Smooth muscle cell (in vitro differentiated cells): ENCODE results near the gene RNF4. TPM values are rescaled to one million over a fixed set of nuclear protein-coding genes. Genes with fewer than 3 reads are reported as not detected.

Source experiments
- DNase-seq: peaks from one replicate; lab custom pipeline; 2025; ENCODE audit not compliant: unreplicated experiment; lab: John Stamatoyannopoulos, UW
- H2AFZ ChIP-seq: fragments of 200-600 bp; sonication (generic); 2 replicates; pipeline ENCODE4 v1.6.0; 2016; ENCODE audit warnings: antibody characterized with exemption, low read depth, mild to moderate bottlenecking
- H3F3A ChIP-seq: fragments of 200-600 bp; sonication (generic); 2 replicates; pipeline ENCODE4 v1.6.0; 2017; ENCODE audit warnings: antibody characterized with exemption, low read depth
- H3K27ac ChIP-seq: fragments of 200-600 bp; sonication (generic); 2 replicates; pipeline ENCODE4 v1.5.1; 2016; ENCODE audit warnings: low read depth, mild to moderate bottlenecking
- H3K27me3 ChIP-seq: fragments of 200-600 bp; sonication (generic); 2 replicates; pipeline ENCODE4 v1.6.1; 2016; ENCODE audit warnings: low read depth, mild to moderate bottlenecking
- H3K36me3 ChIP-seq: fragments of 200-600 bp; sonication (generic); 2 replicates; pipeline ENCODE4 v1.5.1; 2016; ENCODE audit warnings: low read depth
- H3K4me1 ChIP-seq: fragments of 200-600 bp; sonication (generic); 2 replicates; pipeline ENCODE4 v1.5.1; 2016; ENCODE audit warnings: low read depth
- H3K4me2 ChIP-seq: fragments of 200-600 bp; sonication (generic); 2 replicates; pipeline ENCODE4 v1.6.0; 2016; ENCODE audit warnings: mild to moderate bottlenecking
- H3K4me3 ChIP-seq: fragments of 200-600 bp; sonication (generic); 2 replicates; pipeline ENCODE4 v1.5.1; 2016; ENCODE audit warnings: mild to moderate bottlenecking
- H3K79me2 ChIP-seq: fragments of 200-600 bp; sonication (generic); 2 replicates; pipeline ENCODE4 v1.6.0; 2016; ENCODE audit warnings: low read depth, mild to moderate bottlenecking
- H3K9ac ChIP-seq: fragments of 200-600 bp; sonication (generic); 2 replicates; pipeline ENCODE4 v1.6.0; 2016; ENCODE audit warnings: low read depth
- H3K9me3 ChIP-seq: fragments of 200-600 bp; sonication (generic); replicated peaks from 2 replicates; pipeline ENCODE4 v1.5.1; 2016; ENCODE audit warnings: low read depth
- H4K20me1 ChIP-seq: fragments of 200-600 bp; sonication (generic); 2 replicates; pipeline ENCODE4 v1.6.0; 2016; ENCODE audit warnings: low read depth
- WGBS: methylation state at CpG from one replicate; pipeline ENCODE4 v1.1.7; 2016; ENCODE audit warnings: low lambda C conversion rate; 5-methylcytosine and 5-hydroxymethylcytosine counted together
- polyA plus RNA-seq: library from polyadenylated mRNA; unstranded; fragments of >200 nt; fragmentation: Nextera tagmentation; extraction: Ambion mirVana; gene quantifications from 2 replicates; pipeline ENCODE4 v1.2.1, GENCODE V29; 2016
- total RNA-seq: library from RNA; depleted of rRNA; stranded (reverse); fragments of >200 nt; gene quantifications from 2 replicates; pipeline ENCODE4 v1.2.3, GENCODE V29; 2014
- TF ChIP-seq, protein P1 (sequence below): fragments of 200-600 bp; sonication (generic); IDR thresholded peaks from 2 replicates; pipeline ENCODE4 v1.5.1; 2017; ENCODE audit warnings: borderline replicate concordance, mild to moderate bottlenecking, antibody characterized with exemption; ENCODE audit not compliant: insufficient read depth, poor library complexity, severe bottlenecking

Gene RNF4
- total and polyA plus RNA-seq, 2 experiments from 2014 or later, result 47.3 to 47.8 TPM

DNA sequence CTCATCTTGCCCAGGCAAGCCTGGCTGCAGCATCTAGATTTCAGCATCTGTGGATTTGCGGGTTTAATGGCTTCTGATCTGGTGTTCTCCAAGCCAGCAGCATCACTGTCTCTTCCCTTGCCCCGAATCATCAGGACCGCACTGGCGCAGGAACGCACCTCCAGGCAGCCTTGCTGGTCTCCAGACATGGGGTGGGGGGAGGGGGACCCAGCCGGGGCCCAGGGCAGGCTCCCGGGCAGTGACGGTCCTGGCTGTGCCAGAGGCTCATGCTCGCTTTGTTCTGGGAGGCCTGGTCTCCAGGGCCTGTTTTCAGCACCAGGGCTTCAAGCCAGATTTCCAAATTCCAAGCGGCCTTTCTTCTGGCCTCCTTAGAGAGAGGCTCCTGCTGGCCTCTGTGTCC is 45.2 kb upstream of the RNF4 start:
- Histone ChIP-seq H3K79me2 (no peaks in the 10 kb centered on the region), H4K20me1 (no peaks in the 10 kb centered on the region), H3K4me2 (no peak overlapping the region), H3K27me3 (peaks cover 35% of the 10 kb centered on the region), H3K36me3 (no peaks in the 10 kb centered on the region), H3K4me3 (no peak overlapping the region), H3K9ac (no peak overlapping the region), H3K4me1 (peaks cover 5% of the 10 kb centered on the region), H3F3A (no peaks in the 10 kb centered on the region), H3K9me3 (no peaks in the 10 kb centered on the region), H2AFZ (no peak overlapping the region), H3K27ac (no peak overlapping the region)
- DNase-seq, result no peak
- TF ChIP-seq, protein P1, sequence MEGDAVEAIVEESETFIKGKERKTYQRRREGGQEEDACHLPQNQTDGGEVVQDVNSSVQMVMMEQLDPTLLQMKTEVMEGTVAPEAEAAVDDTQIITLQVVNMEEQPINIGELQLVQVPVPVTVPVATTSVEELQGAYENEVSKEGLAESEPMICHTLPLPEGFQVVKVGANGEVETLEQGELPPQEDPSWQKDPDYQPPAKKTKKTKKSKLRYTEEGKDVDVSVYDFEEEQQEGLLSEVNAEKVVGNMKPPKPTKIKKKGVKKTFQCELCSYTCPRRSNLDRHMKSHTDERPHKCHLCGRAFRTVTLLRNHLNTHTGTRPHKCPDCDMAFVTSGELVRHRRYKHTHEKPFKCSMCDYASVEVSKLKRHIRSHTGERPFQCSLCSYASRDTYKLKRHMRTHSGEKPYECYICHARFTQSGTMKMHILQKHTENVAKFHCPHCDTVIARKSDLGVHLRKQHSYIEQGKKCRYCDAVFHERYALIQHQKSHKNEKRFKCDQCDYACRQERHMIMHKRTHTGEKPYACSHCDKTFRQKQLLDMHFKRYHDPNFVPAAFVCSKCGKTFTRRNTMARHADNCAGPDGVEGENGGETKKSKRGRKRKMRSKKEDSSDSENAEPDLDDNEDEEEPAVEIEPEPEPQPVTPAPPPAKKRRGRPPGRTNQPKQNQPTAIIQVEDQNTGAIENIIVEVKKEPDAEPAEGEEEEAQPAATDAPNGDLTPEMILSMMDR, result no peak
- WGBS, result 89% methylated on average over 10 of the region's 10 CpGs

DNA sequence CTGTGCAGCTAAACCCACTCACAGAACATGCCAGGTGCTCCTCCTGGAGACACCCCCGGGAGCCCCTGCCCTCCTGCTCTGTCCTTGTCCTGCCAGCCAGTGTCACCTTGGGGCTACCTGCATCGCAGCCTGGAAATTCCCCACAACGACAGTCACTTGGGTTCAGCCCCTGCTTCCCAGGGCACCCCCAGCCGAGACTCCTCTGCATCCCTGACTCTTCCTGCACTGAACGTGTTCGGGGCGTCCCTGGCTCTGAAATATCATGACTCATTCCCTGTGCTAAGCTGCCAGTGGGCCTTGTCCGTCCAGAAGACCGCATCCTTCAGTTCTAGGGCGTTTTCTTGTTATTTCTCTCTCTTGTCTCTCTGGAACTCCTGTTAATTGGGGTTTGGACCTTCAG is 44.3 kb upstream of the RNF4 start:
- 67% methylated on average over 10 of the region's 10 CpGs for WGBS
- Histone ChIP-seq H3F3A (no peaks in the 10 kb centered on the region), H3K4me1 (no peaks in the 10 kb centered on the region), H3K27me3 (peaks cover 28% of the 10 kb centered on the region), H3K79me2 (no peaks in the 10 kb centered on the region), H3K9me3 (no peaks in the 10 kb centered on the region), H3K9ac (no peak overlapping the region), H3K27ac (no peak overlapping the region), H2AFZ (no peak overlapping the region), H3K4me2 (no peak overlapping the region), H4K20me1 (no peaks in the 10 kb centered on the region), H3K36me3 (no peaks in the 10 kb centered on the region), H3K4me3 (no peak overlapping the region)
- TF ChIP-seq, protein P1, result no peak
- no peak for DNase-seq

DNA sequence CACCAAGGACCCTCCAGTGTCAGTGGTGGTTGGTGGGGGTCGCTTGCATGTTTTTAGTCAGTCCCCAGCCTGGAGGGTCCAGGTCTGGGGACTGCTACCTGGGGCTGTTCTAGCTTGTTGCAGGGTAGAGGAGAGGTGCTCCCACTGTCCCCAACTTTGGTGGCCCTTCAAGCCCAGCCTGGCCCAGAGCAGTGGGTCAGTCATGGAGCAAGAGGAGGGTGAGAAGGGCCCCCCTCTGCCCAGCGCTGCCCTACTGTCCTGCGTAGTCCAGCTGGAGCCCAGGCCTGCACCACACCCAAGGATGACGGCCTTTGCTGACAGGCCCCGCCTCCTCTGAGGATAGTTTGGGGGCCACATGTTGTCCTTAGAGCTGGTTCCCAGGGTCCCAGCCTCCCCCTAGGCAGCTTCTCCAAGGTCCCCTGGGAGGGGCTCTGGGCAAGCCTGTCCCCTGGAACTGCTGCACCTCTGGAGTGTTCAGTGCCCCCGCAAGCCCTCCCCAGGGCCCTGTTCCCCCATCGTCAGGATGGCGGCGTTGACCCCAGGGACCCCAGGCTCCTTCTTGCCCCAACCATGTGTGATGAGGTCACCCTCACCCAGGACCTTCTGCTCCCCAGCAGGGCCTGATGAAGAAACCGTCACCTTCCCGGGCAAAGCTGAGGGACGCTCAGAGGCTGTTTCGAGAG is 43.4 kb upstream of the RNF4 start:
- H3K4me2 ChIP-seq, result no peak overlapping the region
- H2AFZ ChIP-seq, result no peak overlapping the region
- H3K27ac ChIP-seq, result no peak overlapping the region
- H3K79me2 ChIP-seq, result no peaks in the 10 kb centered on the region
- H3K36me3 ChIP-seq, result no peaks in the 10 kb centered on the region
- no peaks in the 10 kb centered on the region for H3F3A ChIP-seq
- H3K9me3 ChIP-seq, result no peaks in the 10 kb centered on the region
- no peaks in the 10 kb centered on the region for H3K4me1 ChIP-seq
- TF ChIP-seq, protein P1, result no peak
- WGBS, result 96% methylated on average over 13 of the region's 13 CpGs
- no peak for DNase-seq
- no peaks in the 10 kb centered on the region for H4K20me1 ChIP-seq
- H3K27me3 ChIP-seq, result peaks cover 18% of the 10 kb centered on the region
- no peak overlapping the region for H3K9ac ChIP-seq
- no peak overlapping the region for H3K4me3 ChIP-seq

DNA sequence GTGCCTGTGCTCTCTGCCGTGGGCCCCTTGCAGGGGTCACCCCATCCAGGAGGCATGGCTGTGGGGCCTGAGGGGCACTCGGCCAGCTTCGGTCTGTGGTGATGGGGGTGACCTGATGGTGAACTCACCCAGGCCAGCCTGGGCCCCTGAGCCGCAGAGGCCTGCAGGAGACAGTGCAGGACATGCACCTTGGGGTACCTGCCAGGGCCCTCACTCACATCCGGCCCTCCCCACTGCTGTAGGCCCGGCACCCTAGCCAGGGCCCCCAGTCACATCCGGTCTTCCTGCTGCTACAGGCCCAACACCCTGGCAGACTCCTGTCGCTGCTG is 42.9 kb upstream of the RNF4 start:
- no peaks in the 10 kb centered on the region for H4K20me1 ChIP-seq
- H3K27me3 ChIP-seq, result peaks cover 13% of the 10 kb centered on the region
- WGBS, result 96% methylated on average over 8 of the region's 8 CpGs
- H2AFZ ChIP-seq, result no peak overlapping the region
- no peaks in the 10 kb centered on the region for H3K79me2 ChIP-seq
- no peaks in the 10 kb centered on the region for H3K36me3 ChIP-seq
- H3K27ac ChIP-seq, result no peak overlapping the region
- no peak overlapping the region for H3K4me3 ChIP-seq
- no peaks in the 10 kb centered on the region for H3K4me1 ChIP-seq
- no peak overlapping the region for H3K4me2 ChIP-seq
- no peaks in the 10 kb centered on the region for H3K9me3 ChIP-seq
- H3F3A ChIP-seq, result no peaks in the 10 kb centered on the region
- DNase-seq, result no peak
- TF ChIP-seq, protein P1, result no peak
- H3K9ac ChIP-seq, result no peak overlapping the region
